Mesenchymal stem cell (in vitro differentiated cells and primary cell): ENCODE data around the gene EVL.

ENCODE experiments used
- DNase-seq: peaks from one replicate; pipeline ENCODE4 v3.0.0-alpha.2; 2013
- H2AFZ ChIP-seq: one replicate; pipeline ENCODE4 v1.6.1; 2013; ENCODE audit warnings: low read depth, mild to moderate bottlenecking, control low read depth, inconsistent platforms, low read length, moderate library complexity
- H2AK5ac ChIP-seq: 2 replicates; pipeline ENCODE4 v1.6.1; 2013; ENCODE audit warnings: low read length, moderate library complexity, mild to moderate bottlenecking, inconsistent platforms; ENCODE audit not compliant: severe bottlenecking
- H2BK120ac ChIP-seq: one replicate; pipeline ENCODE4 v1.6.1; 2013; ENCODE audit warnings: low read depth, mild to moderate bottlenecking, inconsistent platforms, low read length, moderate library complexity
- H2BK12ac ChIP-seq, 2 experiments: one replicate each; pipeline ENCODE4 v1.6.1; 2013; ENCODE audit warnings: inconsistent platforms in 2 of 2, low read length in 2 of 2, mild to moderate bottlenecking in 2 of 2, moderate library complexity in 2 of 2, control low read depth in 1 of 2
- H2BK15ac ChIP-seq: one replicate; pipeline ENCODE4 v1.6.1; 2013; ENCODE audit warnings: mild to moderate bottlenecking, low read depth, inconsistent platforms; ENCODE audit not compliant: poor library complexity, severe bottlenecking
- H2BK5ac ChIP-seq: 2 replicates; pipeline ENCODE4 v1.6.1; 2013; ENCODE audit warnings: low read depth, mild to moderate bottlenecking, low read length, control low read depth, inconsistent platforms; ENCODE audit not compliant: poor library complexity, severe bottlenecking
- H3K14ac ChIP-seq, 2 experiments: one replicate each; pipeline ENCODE4 v1.6.1; 2013; ENCODE audit warnings: inconsistent platforms in 2 of 2, low read length in 2 of 2, control low read depth in 1 of 2, mild to moderate bottlenecking in 1 of 2, moderate library complexity in 1 of 2
- H3K18ac ChIP-seq, 2 experiments: one replicate each; pipeline ENCODE4 v1.6.1; 2013; ENCODE audit warnings: inconsistent platforms in 2 of 2, low read length in 2 of 2, control low read depth in 1 of 2, low read depth in 1 of 2, mild to moderate bottlenecking in 1 of 2
- H3K23ac ChIP-seq, 2 experiments: one replicate each; pipeline ENCODE4 v1.6.1; 2013; ENCODE audit warnings: inconsistent platforms in 2 of 2, low read length in 2 of 2, mild to moderate bottlenecking in 2 of 2, moderate library complexity in 2 of 2, control low read depth in 1 of 2
- H3K27ac ChIP-seq: 2 replicates; pipeline ENCODE4 v1.5.1; 2013; ENCODE audit warnings: mild to moderate bottlenecking, moderate library complexity, low read length, control low read depth, inconsistent platforms; ENCODE audit not compliant: poor library complexity, severe bottlenecking
- H3K27me3 ChIP-seq, 2 experiments: 2 replicates each; pipeline versions ENCODE4 v1.6.1 to v1.7.0; 2013; ENCODE audit warnings: low read length in 2 of 2, mild to moderate bottlenecking in 2 of 2, moderate library complexity in 2 of 2, control low read depth in 1 of 2, inconsistent platforms in 1 of 2; ENCODE audit not compliant: control insufficient read depth in 1 of 2, insufficient read depth in 1 of 2
- H3K36me3 ChIP-seq, 2 experiments: 2 replicates each; pipeline versions ENCODE4 v1.6.1 to v1.7.0; 2013; ENCODE audit warnings: low read length in 2 of 2, control low read depth in 1 of 2, inconsistent platforms in 1 of 2, low read depth in 1 of 2, mild to moderate bottlenecking in 1 of 2; ENCODE audit not compliant: insufficient read depth in 2 of 2, control insufficient read depth in 1 of 2
- H3K4ac ChIP-seq, 2 experiments: one replicate each; pipeline ENCODE4 v1.6.1; 2013; ENCODE audit warnings: inconsistent platforms in 2 of 2, low read length in 2 of 2, mild to moderate bottlenecking in 2 of 2, moderate library complexity in 2 of 2, control low read depth in 1 of 2, low read depth in 1 of 2
- H3K4me1 ChIP-seq: 2 replicates; pipeline ENCODE4 v1.6.1; 2013; ENCODE audit warnings: low read depth, low read length, control low read depth; ENCODE audit not compliant: control insufficient read depth, insufficient read depth
- H3K4me2 ChIP-seq: 2 replicates; pipeline ENCODE4 v1.6.1; 2013; ENCODE audit warnings: low read length, mild to moderate bottlenecking, inconsistent platforms; ENCODE audit not compliant: poor library complexity, severe bottlenecking
- H3K4me3 ChIP-seq, 2 experiments: 2 replicates each; pipeline versions ENCODE4 v1.5.1 to v1.7.0; 2013; ENCODE audit warnings: low read length in 2 of 2, mild to moderate bottlenecking in 2 of 2, control low read depth in 1 of 2, low read depth in 1 of 2; ENCODE audit not compliant: insufficient read depth in 1 of 2
- H3K79me1 ChIP-seq: replicated peaks from 2 replicates; pipeline ENCODE4 v1.6.1; 2013; ENCODE audit warnings: mild to moderate bottlenecking, control low read depth, low read length, inconsistent platforms; ENCODE audit not compliant: poor library complexity, severe bottlenecking
- H3K9ac ChIP-seq: 2 replicates; pipeline ENCODE4 v1.7.0; 2013; ENCODE audit warnings: mild to moderate bottlenecking, low read length, moderate library complexity
- H3K9me3 ChIP-seq: 2 replicates; pipeline ENCODE4 v1.7.0; 2013; ENCODE audit warnings: mild to moderate bottlenecking, low read length; ENCODE audit not compliant: control insufficient read depth
- H4K8ac ChIP-seq: one replicate; pipeline ENCODE4 v1.6.1; 2013; ENCODE audit warnings: inconsistent platforms, mild to moderate bottlenecking, low read length, moderate library complexity
- H4K91ac ChIP-seq: one replicate; pipeline ENCODE4 v1.6.1; 2013; ENCODE audit warnings: mild to moderate bottlenecking, low read length, inconsistent platforms
- WGBS: methylation state at CpG from one replicate; pipeline ENCODE4 v1.1.7; 2013; ENCODE audit warnings: mixed read lengths; 5-methylcytosine and 5-hydroxymethylcytosine counted together

EVL gene

DNA sequence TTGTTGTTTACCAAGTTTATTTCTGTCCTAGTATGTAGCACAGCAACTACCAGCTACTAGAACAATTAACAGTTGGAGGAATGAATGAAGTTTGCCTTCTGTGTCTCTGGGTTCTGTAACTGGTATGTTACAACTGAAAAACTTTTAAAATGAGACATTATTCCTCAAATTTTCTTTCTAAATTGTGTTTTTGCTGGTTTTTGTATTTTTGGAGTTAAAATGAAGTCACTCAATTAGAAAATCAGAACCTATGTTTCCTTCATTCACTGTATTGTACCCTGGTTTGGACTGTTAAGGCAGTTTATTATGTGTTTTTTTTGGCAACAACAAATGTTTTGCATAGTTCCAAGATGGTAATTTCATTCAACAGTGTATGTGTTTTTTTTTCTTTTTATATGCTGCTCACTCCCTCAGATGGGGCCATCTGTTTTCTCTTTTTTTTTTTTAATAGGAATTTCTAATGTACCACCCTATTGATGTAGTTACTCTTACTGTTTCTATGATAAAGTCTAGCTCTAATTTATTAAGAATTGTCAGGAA is 30.2 kb upstream of the EVL start:
- Histone ChIP-seq H3K9me3 (no peaks in the 10 kb centered on the region), H3K4me1 (peaks cover 7% of the 10 kb centered on the region), H3K27me3 (no peaks in the 10 kb centered on the region), H3K14ac (no peak overlapping the region), H3K4me2 (no peak overlapping the region), H4K8ac (no peak overlapping the region), H3K27ac (no peak overlapping the region), H2BK5ac (no peak overlapping the region), H3K9ac (no peak overlapping the region), H2BK120ac (no peak overlapping the region), H3K36me3 (no peaks in the 10 kb centered on the region), H3K18ac (no peak overlapping the region), H2AFZ (no peak overlapping the region), H3K23ac (no peak overlapping the region), H2BK12ac (no peak overlapping the region), H3K79me1 (peaks cover 19% of the 10 kb centered on the region), H3K4me3 (no peak overlapping the region), H3K4ac (no peak overlapping the region), H2BK15ac (no peak overlapping the region), H2AK5ac (no peak overlapping the region), H4K91ac (no peak overlapping the region)
- DNase-seq, result no peak

DNA sequence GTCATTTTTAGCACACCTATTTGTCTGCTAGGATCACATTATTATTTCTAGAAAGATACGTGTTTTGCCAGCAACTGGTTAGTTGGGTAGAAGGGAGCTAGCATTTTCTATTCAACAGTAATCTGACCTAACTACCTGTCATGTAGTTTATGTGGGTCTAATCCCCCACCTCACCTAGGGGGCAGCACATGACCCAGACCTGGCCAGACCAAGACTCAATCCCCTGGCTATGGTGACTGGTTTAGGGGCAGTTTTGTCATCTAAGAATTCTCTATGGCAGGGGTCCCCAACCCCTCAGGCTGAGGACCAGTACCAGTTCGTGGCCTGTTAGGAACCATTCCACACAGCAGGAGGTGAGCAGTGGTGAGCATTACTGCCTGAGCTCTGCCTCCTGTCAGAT is 29.5 kb upstream of the EVL start:
- Histone ChIP-seq H3K4me2 (no peak overlapping the region), H2BK15ac (no peak overlapping the region), H3K23ac (no peak overlapping the region), H3K4me1 (peaks cover 3% of the 10 kb centered on the region), H3K27me3 (no peaks in the 10 kb centered on the region), H3K27ac (no peak overlapping the region), H2AFZ (no peak overlapping the region), H3K18ac (no peak overlapping the region), H2BK5ac (no peak overlapping the region), H3K9me3 (no peaks in the 10 kb centered on the region), H3K9ac (no peak overlapping the region), H4K8ac (no peak overlapping the region), H3K4me3 (no peak overlapping the region), H2BK12ac (no peak overlapping the region), H3K4ac (no peak overlapping the region), H3K36me3 (no peaks in the 10 kb centered on the region), H3K79me1 (peaks cover 19% of the 10 kb centered on the region), H2BK120ac (no peak overlapping the region), H3K14ac (no peak overlapping the region), H2AK5ac (no peak overlapping the region), H4K91ac (no peak overlapping the region)
- WGBS, result 93% methylated on average over 2 of the region's 2 CpGs
- DNase-seq, result no peak

- Histone ChIP-seq H3K79me1 (peaks cover 22% of the 10 kb centered on the region), H3K4ac (no peak overlapping the region), H3K9ac (no peak overlapping the region), H2AK5ac (no peak overlapping the region), H4K8ac (no peak overlapping the region), H2BK12ac (no peak overlapping the region), H3K27me3 (no peaks in the 10 kb centered on the region), H2BK15ac (no peak overlapping the region), H4K91ac (no peak overlapping the region), H3K23ac (no peak overlapping the region), H2BK120ac (no peak overlapping the region), H3K18ac (no peak overlapping the region), H3K4me3 (no peak overlapping the region), H3K36me3 (no peaks in the 10 kb centered on the region), H3K4me1 (peaks cover 1% of the 10 kb centered on the region), H3K9me3 (no peaks in the 10 kb centered on the region), H3K27ac (no peak overlapping the region), H3K4me2 (no peak overlapping the region), H2BK5ac (no peak overlapping the region), H3K14ac (no peak overlapping the region), H2AFZ (no peak overlapping the region)
- WGBS, result 100% methylated on average over 2 of the region's 2 CpGs
- no peak for DNase-seq
Observed at GRCh38 chr14:100037353-100037752, 27.9 kb upstream of the EVL start.

DNA sequence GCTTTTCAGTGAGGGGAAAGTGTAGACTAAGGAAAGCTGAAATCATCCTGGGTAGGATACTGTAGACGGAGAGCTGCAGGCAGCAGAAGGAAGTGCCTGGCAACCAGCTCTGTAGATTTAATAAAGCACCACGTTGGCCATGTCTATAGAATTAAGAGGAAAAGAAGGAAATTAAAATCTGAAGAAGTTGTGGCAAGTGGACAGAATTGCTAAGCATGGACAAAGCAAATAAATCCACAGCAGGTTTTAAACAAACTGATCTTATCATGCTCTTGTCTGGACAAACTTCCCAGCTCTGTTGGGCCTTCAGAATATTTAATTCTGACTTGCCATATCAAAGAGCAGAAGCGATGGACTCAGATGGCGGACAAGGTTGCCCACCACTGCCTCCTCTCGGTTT is 27.2 kb upstream of the EVL start:
- DNase-seq, result no peak
- Histone ChIP-seq H3K27ac (no peak overlapping the region), H2AK5ac (no peak overlapping the region), H3K9me3 (no peaks in the 10 kb centered on the region), H2BK12ac (no peak overlapping the region), H3K14ac (no peak overlapping the region), H2AFZ (no peak overlapping the region), H3K23ac (no peak overlapping the region), H3K4me1 (no peaks in the 10 kb centered on the region), H3K9ac (no peak overlapping the region), H3K18ac (no peak overlapping the region), H3K4me3 (no peak overlapping the region), H3K79me1 (peaks cover 26% of the 10 kb centered on the region), H2BK15ac (no peak overlapping the region), H2BK5ac (no peak overlapping the region), H3K36me3 (no peaks in the 10 kb centered on the region), H3K4me2 (no peak overlapping the region), H4K8ac (no peak overlapping the region), H3K4ac (no peak overlapping the region), H4K91ac (no peak overlapping the region), H2BK120ac (no peak overlapping the region), H3K27me3 (no peaks in the 10 kb centered on the region)
- 90% methylated on average over 5 of the region's 5 CpGs for WGBS
